AG10803 (cell line): Measurements from ENCODE around the gene NPHP4.

Experiments used
- DNase-seq: peaks from one replicate; pipeline ENCODE4 v3.0.0; 2010; ENCODE audit warnings: low read depth
- H3K4me3 ChIP-seq: 2 replicates; pipeline ENCODE4 v1.5.1; 2011; ENCODE audit warnings: mild to moderate bottlenecking, low read length, control low read depth
- CTCF ChIP-seq: conservative IDR thresholded peaks from 2 replicates; pipeline ENCODE4 v1.5.1; 2011; ENCODE audit warnings: mild to moderate bottlenecking, low read length, control low read depth, inconsistent platforms

Gene NPHP4

GRCh38 chr1:5833911-5834310 lies 158.3 kb downstream of the NPHP4 start:
- DNase-seq, result no peak
- H3K4me3 ChIP-seq, result no peak overlapping the region
- no peak for TF ChIP-seq CTCF

GRCh38 chr1:5832916-5833895 lies 159.0 kb downstream of the NPHP4 start:
- no peak for DNase-seq
- no peak overlapping the region for H3K4me3 ChIP-seq
- TF ChIP-seq CTCF, result no peak

GRCh38 chr1:5831600-5832335 lies 160.5 kb downstream of the NPHP4 start:
- no peak overlapping the region for H3K4me3 ChIP-seq
- DNase-seq, result no peak
- TF ChIP-seq CTCF, result no peak

- no peak for DNase-seq
- TF ChIP-seq CTCF, result no peak
Observed at GRCh38 chr1:5830771-5831599, 161.2 kb downstream of the NPHP4 start.

GRCh38 chr1:5829414-5829813 lies 162.8 kb downstream of the NPHP4 start:
- no peak overlapping the region for H3K4me3 ChIP-seq
- no peak for DNase-seq
- TF ChIP-seq CTCF, result no peak

More at GRCh38 chr1:5830771-5831599, 161.2 kb downstream of the NPHP4 start:
- no peak overlapping the region for H3K4me3 ChIP-seq

GRCh38 chr1:5828308-5828935 lies 163.8 kb downstream of the NPHP4 start:
- TF ChIP-seq CTCF, result no peak
- H3K4me3 ChIP-seq, result no peak overlapping the region
- no peak for DNase-seq
